HG03565 (cell line): ENCODE data around the gene CDH6.

Experiments
- ATAC-seq: cut with Tn5 transposase; IDR thresholded peaks from one replicate; pipeline ENCODE4 v1.9.1; 2021; ENCODE audit warnings: mild to moderate bottlenecking, moderate library complexity; ENCODE audit not compliant: unreplicated experiment

CDH6 gene

GRCh38 chr5:31193591-31194467 is at the start of gene CDH6:
TSS of gene CDH6 (plus strand) at chr5:31193686. CDS start at chr5:31267474, 73,788 bp downstream.
- no peak for ATAC-seq

DNA sequence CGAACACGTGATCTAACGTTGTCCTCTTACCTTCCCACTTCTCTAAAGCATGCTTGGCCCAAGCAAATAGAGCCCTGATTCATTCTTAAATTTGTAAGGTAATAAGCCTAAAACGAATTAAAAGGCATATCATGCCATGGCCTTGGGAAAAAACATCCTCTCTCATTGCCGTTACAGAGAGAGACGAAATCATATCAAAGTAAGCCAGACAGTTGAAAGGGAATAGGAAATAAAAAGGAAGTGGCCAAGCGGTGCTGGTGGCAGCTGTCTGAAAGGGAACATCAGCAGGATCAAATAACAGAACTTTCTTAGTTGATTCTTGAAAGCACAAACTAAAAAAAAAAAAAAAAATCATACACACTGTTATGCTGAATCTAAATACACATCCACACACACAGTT is 49.1 kb upstream of the CDH6 start:
- no peak for ATAC-seq

DNA sequence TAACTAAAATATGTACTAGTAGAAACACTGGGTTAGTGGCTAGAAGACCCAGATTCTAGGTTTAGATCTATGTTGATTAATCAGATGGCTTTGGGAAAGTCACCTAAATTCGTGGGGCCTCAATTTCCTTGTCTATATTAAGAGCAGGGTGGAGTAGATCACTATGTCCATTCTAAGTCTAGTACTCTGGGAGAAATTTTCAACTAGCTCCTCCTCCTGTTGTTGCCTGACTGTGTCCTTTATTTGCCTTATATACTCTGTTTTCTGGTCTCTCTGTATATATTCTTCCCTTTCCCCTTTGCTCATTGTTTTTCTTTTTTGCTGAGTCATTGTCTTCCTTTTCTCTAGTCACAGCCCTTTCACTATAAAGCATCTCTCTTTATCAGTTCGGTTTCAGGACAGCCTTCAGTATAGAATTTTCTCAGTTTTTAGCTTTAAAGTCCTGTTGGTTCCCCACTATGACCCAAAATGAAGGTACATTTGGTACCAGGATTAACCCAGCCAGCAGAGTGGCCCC is 44.5 kb upstream of the CDH6 start:
- no peak for ATAC-seq

GRCh38 chr5:31153521-31153920 is 40.0 kb upstream of the CDH6 start:
- ATAC-seq = no peak

GRCh38 chr5:31156631-31157160 is 36.8 kb upstream of the CDH6 start:
- no peak for ATAC-seq

DNA sequence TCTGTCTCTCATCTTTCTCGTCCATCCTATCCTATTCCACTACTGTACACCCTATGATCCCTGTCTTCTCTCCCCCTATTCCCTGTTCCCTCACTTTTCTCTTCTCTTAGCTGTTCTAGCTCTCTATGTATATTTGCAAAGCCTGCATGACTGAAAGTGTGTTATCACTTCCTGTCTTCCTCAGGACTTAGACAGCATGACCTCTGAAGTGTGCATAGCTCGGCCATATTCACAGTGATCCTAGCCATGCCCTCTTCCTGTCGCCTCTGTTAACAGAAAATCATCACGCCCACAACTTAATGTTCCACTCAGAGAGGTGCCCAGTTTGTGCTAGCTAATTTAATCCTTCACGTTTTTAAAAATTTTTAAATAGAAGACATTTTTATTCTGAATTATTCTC is 35.8 kb upstream of the CDH6 start:
- ATAC-seq = no peak

- ATAC-seq = no peak
These were observed 34.8 kb upstream of the CDH6 start for GRCh38 chr5:31158686-31159085.

DNA sequence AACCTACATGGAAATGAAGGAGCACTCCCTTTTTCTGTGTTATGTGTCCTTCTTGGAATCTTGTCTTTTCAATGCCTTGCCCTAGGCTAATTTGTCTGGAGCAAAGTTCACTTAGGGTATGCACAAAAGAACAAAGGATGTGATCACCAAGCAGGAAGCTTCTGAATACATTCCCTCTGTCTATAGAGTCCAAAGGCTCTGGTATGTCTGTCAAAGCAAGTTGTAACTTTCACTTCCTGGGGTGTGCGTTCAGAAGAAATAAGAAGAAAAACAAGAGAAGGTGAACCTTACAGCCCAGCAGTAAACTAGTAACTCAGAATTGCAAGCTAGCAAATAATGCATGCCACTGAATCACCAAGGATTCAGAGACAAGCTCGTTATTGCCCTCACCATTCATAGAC is 31.7 kb upstream of the CDH6 start:
- no peak for ATAC-seq

- no peak for ATAC-seq
These were observed 27.8 kb upstream of the CDH6 start for GRCh38 chr5:31165729-31166128.

DNA sequence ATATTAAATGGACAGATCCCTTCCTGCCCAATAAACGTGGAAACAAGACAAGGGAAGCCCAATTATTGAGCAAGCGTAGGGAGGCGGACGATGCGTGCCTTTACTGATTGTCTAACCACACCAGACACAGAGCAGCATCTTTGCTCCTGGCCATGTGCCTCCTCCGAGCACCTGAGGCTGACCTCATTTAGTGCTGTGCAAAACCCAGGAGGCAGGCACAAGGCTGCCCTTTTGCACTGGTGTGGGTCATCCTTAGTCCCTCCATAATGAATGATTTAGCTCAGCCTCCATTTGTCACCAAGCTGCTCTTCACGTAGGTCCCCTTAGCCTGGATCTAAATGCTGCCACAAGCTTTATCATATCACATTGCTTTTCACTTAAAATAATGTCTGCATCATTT is 24.1 kb upstream of the CDH6 start:
- ATAC-seq = no peak

- no peak for ATAC-seq
These were observed 20.6 kb upstream of the CDH6 start for GRCh38 chr5:31172881-31173280.

DNA sequence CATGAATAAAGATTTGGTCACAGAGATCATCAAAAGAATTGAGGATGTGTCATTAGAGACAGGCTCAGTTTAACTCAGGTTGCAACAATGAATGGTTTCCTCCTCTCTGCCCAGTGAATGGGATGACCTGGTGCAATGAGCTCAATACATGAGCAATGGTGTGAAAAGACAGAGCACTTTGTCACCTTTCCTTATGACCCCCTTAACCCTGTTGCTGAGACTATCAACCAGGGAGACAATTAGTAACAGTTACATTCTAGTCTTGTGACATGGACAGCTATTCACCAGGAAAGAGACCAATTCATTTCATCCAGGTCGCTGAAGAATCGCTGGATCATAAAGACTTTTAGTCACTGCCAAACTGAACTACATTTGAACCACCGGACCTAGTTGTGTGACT is 19.9 kb upstream of the CDH6 start:
- ATAC-seq = no peak

- no peak for ATAC-seq
These were observed 12.0 kb upstream of the CDH6 start for GRCh38 chr5:31181376-31181987.

- no peak for ATAC-seq
These were observed 11.3 kb upstream of the CDH6 start for GRCh38 chr5:31182136-31182535.

GRCh38 chr5:31185951-31186350 is 7.5 kb upstream of the CDH6 start:
- ATAC-seq = no peak

- peak; percentile 67 for ATAC-seq
These were observed 6.7 kb upstream of the CDH6 start for GRCh38 chr5:31186672-31187267.

GRCh38 chr5:31187591-31187990 is 5.9 kb upstream of the CDH6 start:
- no peak for ATAC-seq

DNA sequence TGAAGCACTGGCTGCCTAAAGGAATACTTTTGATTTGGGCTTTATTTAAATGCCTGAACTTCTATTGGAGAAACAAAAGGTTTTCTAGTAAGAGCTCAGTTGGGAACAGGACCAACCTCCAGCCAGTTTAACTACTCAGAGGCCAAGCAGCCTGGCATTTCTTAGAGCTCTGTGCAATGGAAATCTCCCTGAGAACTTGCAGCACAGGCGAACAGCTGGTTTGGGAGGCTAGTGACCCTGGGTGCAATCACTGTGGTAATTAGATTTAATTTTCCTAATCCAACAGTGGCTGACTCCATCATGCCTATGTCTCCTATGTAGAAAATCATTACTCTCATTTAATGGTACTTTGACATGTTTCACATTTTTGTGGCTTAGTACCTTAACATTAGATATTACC is 1.0 kb upstream of the CDH6 start:
- no peak for ATAC-seq

- no peak for ATAC-seq
These were observed 370 bp upstream of the CDH6 start for GRCh38 chr5:31193116-31193515.

GRCh38 chr5:31194468-31194813 is 955 bp downstream of the CDH6 start:
- ATAC-seq = no peak

DNA sequence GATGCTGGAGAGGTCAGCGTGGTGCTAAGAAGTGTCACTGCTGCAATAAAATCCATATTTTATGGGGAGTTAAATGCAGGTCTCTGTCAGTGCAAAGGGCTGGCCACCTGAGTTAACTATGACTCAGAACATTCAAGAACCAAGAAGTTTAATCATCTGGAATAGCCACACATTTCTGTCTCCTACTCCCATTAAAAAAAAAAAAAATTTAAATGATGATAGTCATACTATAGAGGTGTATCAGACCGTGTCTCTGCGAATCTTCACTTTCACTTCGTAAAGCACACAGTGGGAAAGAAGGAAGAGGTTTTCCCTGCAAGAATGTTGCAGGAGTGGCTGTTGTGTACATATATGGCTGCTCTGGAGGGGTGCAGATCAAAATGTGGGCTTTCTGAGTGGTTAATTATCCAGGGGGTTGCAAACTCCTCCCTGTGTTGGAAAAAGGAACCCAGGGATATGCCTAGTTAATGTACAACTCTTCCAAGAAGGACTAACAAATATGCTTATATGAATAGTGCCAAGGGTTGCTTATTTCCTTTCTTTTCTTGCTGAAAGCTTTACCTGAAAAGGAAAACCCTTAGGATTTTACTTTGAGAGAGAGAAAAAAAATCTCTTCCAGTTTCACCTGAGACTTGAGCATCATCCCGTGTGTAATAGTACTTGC is 1.5 kb downstream of the CDH6 start:
- no peak for ATAC-seq
